H9 (cell line): Measurements from ENCODE around the gene OVOL2. TPM values are rescaled to one million over a fixed set of nuclear protein-coding genes. Genes with fewer than 3 reads are reported as not detected.

Experiments used
- DNase-seq: peaks from one replicate; pipeline ENCODE4 v3.0.0-alpha.2; 2017
- H2AFZ ChIP-seq: one replicate; pipeline ENCODE4 v1.6.1; 2013; ENCODE audit warnings: mild to moderate bottlenecking, low read length, control low read depth, moderate library complexity
- H2AK5ac ChIP-seq: 2 replicates; pipeline ENCODE4 v1.6.1; 2013; ENCODE audit warnings: low read length, control low read depth, mixed read lengths; ENCODE audit not compliant: insufficient read length
- H2BK120ac ChIP-seq: one replicate; pipeline ENCODE4 v1.6.1; 2013; ENCODE audit warnings: low read depth, mild to moderate bottlenecking, low read length, control low read depth, inconsistent platforms; ENCODE audit not compliant: poor library complexity, severe bottlenecking
- H2BK12ac ChIP-seq: 2 replicates; pipeline ENCODE4 v1.6.1; 2013; ENCODE audit warnings: low read length, control low read depth, mixed read lengths, low read depth; ENCODE audit not compliant: insufficient read length
- H2BK15ac ChIP-seq: 2 replicates; pipeline ENCODE4 v1.6.1; 2013; ENCODE audit warnings: low read depth, low read length, control low read depth
- H2BK20ac ChIP-seq: one replicate; pipeline ENCODE4 v1.6.1; 2013; ENCODE audit warnings: low read depth, mild to moderate bottlenecking, low read length, control low read depth, inconsistent platforms; ENCODE audit not compliant: poor library complexity, severe bottlenecking
- H2BK5ac ChIP-seq: 2 replicates; pipeline ENCODE4 v1.6.1; 2013; ENCODE audit warnings: low read length, control low read depth, mixed read lengths; ENCODE audit not compliant: insufficient read length
- H3K14ac ChIP-seq: 2 replicates; pipeline ENCODE4 v1.6.1; 2013; ENCODE audit warnings: low read length, control low read depth; ENCODE audit not compliant: insufficient read depth
- H3K18ac ChIP-seq: 2 replicates; pipeline ENCODE4 v1.6.1; 2013; ENCODE audit warnings: low read depth, mild to moderate bottlenecking, mixed read lengths, low read length, control low read depth; ENCODE audit not compliant: insufficient read length
- H3K23ac ChIP-seq: 2 replicates; pipeline ENCODE4 v1.6.1; 2013; ENCODE audit warnings: low read length, control low read depth, mixed read lengths, low read depth; ENCODE audit not compliant: insufficient read length
- H3K23me2 ChIP-seq: 2 replicates; pipeline ENCODE4 v1.6.1; 2013; ENCODE audit warnings: low read depth, mild to moderate bottlenecking, mixed read lengths, low read length, control low read depth; ENCODE audit not compliant: insufficient read length, poor library complexity, severe bottlenecking
- H3K27ac ChIP-seq: 2 replicates; pipeline ENCODE4 v1.5.1; 2013; ENCODE audit warnings: low read length, control low read depth, mixed read lengths, low read depth; ENCODE audit not compliant: insufficient read length
- H3K27me3 ChIP-seq: 2 replicates; pipeline ENCODE4 v1.6.1; 2013; ENCODE audit warnings: low read length, control low read depth, inconsistent platforms; ENCODE audit not compliant: insufficient read depth
- H3K4ac ChIP-seq: 2 replicates; pipeline ENCODE4 v1.6.1; 2013; ENCODE audit warnings: low read depth, mild to moderate bottlenecking, control low read depth, inconsistent platforms, low read length, moderate library complexity
- H3K4me1 ChIP-seq: 2 replicates; pipeline ENCODE4 v1.6.1; 2013; ENCODE audit warnings: low read length, control low read depth, inconsistent platforms; ENCODE audit not compliant: insufficient read depth
- H3K4me2 ChIP-seq: 2 replicates; pipeline ENCODE4 v1.6.1; 2013; ENCODE audit warnings: low read length, control low read depth, mixed read lengths; ENCODE audit not compliant: insufficient read length, insufficient read depth
- H3K56ac ChIP-seq: 2 replicates; pipeline ENCODE4 v1.6.1; 2013; ENCODE audit warnings: low read depth, mild to moderate bottlenecking, mixed read lengths, low read length, control low read depth; ENCODE audit not compliant: insufficient read length
- H3K79me1 ChIP-seq: 2 replicates; pipeline ENCODE4 v1.6.1; 2013; ENCODE audit warnings: low read depth, mild to moderate bottlenecking, moderate library complexity, low read length, control low read depth, inconsistent platforms; ENCODE audit not compliant: insufficient read depth, poor library complexity, severe bottlenecking
- H3K79me2 ChIP-seq: 2 replicates; pipeline ENCODE4 v1.6.1; 2013; ENCODE audit warnings: low read length, control low read depth, inconsistent platforms; ENCODE audit not compliant: insufficient read depth
- H3K9ac ChIP-seq: 2 replicates; pipeline ENCODE4 v1.6.1; 2013; ENCODE audit warnings: low read length, control low read depth, mixed read lengths; ENCODE audit not compliant: insufficient read length; ENCODE audit errors: extremely low read depth
- H3K9me3 ChIP-seq: one replicate; pipeline ENCODE4 v1.6.1; 2013; ENCODE audit warnings: low read depth, low read length, inconsistent platforms; ENCODE audit not compliant: control insufficient read depth
- H3T11ph ChIP-seq: one replicate; pipeline ENCODE4 v1.6.1; 2013; ENCODE audit warnings: mild to moderate bottlenecking, low read length, control low read depth, inconsistent platforms
- H4K20me1 ChIP-seq: one replicate; pipeline ENCODE4 v1.6.1; 2013; ENCODE audit not compliant: control insufficient read depth, insufficient read length, insufficient read depth
- H4K5ac ChIP-seq: 2 replicates; pipeline ENCODE4 v1.6.1; 2013; ENCODE audit warnings: low read depth, mild to moderate bottlenecking, mixed read lengths, low read length, control low read depth; ENCODE audit not compliant: insufficient read length
- H4K8ac ChIP-seq: replicated peaks from 2 replicates; pipeline ENCODE4 v1.6.1; 2013; ENCODE audit warnings: low read length, control low read depth, mixed read lengths, low read depth; ENCODE audit not compliant: insufficient read length
- H4K91ac ChIP-seq: 2 replicates; pipeline ENCODE4 v1.6.1; 2013; ENCODE audit warnings: low read depth, mild to moderate bottlenecking, moderate library complexity, mixed read lengths, low read length, control low read depth; ENCODE audit not compliant: insufficient read length
- H3K27ac Mint-ChIP-seq, 3 experiments: 2 replicates in 2 of 3; 3 replicates in 1 of 3; pipeline ENCODE4 v1.8.0; 2020 to 2021; ENCODE audit warnings: mixed read lengths in 3 of 3, mild to moderate bottlenecking in 1 of 3, moderate library complexity in 1 of 3
- H3K27me3 Mint-ChIP-seq: 2 replicates; pipeline ENCODE4 v1.8.0; 2021; ENCODE audit warnings: low read depth, mild to moderate bottlenecking, moderate library complexity, mixed read lengths
- H3K36me3 Mint-ChIP-seq, 3 experiments: 2 replicates in 2 of 3; 3 replicates in 1 of 3; pipeline ENCODE4 v1.8.0; 2020 to 2021; ENCODE audit warnings: low read depth in 3 of 3, mixed read lengths in 3 of 3; ENCODE audit not compliant: insufficient read depth in 1 of 3
- H3K4me1 Mint-ChIP-seq, 2 experiments: 2 replicates each; pipeline ENCODE4 v1.8.0; 2020; ENCODE audit warnings: mixed read lengths in 2 of 2
- H3K4me3 Mint-ChIP-seq, 2 experiments: 2 replicates in 1 of 2; 3 replicates in 1 of 2; pipeline ENCODE4 v1.8.0; 2020 to 2021; ENCODE audit warnings: mild to moderate bottlenecking in 2 of 2, mixed read lengths in 2 of 2, moderate library complexity in 1 of 2
- H3K9me3 Mint-ChIP-seq, 2 experiments: 2 replicates in 1 of 2; 3 replicates in 1 of 2; pipeline ENCODE4 v1.8.0; 2020; ENCODE audit warnings: mild to moderate bottlenecking in 2 of 2, mixed read lengths in 2 of 2, moderate library complexity in 1 of 2
- WGBS: extraction: QIAGEN DNeasy Blood & Tissue Kit; methylation state at CpG from one replicate; pipeline ENCODE4 v1.1.7; 2013; ENCODE audit warnings: missing lambda C conversion rate, low lambda C conversion rate, mixed read lengths; ENCODE audit not compliant: insufficient read length; ENCODE audit errors: extremely low coverage; 5-methylcytosine and 5-hydroxymethylcytosine counted together
- total RNA-seq: library from RNA; stranded (reverse); gene quantifications from 2 replicates; pipeline ENCODE4 v1.2.1, GENCODE V29; 2021
- TF ChIP-seq, protein P1 (sequence below): fragments of 200-600 bp; sonication (generic); conservative IDR thresholded peaks from 3 replicates; pipeline ENCODE4 v1.8.0; 2021; ENCODE audit warnings: antibody characterized with exemption, mild to moderate bottlenecking

OVOL2 gene
- total RNA-seq, 1 experiment from 2014 or later: 5.8 TPM

DNA sequence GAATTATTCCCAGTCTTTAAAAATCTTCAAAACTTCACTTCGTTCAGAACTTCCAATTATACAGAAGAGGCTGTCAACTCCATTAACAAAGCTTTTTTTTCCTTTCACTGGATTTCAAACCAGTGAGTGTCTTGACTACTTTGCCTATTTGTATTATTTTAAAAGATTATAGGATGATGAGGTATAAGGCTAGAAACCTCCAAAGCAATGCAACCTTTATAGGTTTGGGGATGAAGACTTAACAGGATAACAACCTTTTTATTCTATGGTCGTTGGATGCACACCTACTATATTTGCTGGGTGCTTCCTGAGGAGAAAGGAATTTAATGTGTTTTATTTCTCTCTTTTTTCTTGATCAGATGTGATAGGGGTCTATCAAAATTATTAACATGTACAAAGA is 1.9 kb upstream of the OVOL2 start:
- H3K9ac ChIP-seq: no peak overlapping the region
- H3K27me3 Mint-ChIP-seq: peaks cover 32% of the 10 kb centered on the region
- TF ChIP-seq, protein P1, sequence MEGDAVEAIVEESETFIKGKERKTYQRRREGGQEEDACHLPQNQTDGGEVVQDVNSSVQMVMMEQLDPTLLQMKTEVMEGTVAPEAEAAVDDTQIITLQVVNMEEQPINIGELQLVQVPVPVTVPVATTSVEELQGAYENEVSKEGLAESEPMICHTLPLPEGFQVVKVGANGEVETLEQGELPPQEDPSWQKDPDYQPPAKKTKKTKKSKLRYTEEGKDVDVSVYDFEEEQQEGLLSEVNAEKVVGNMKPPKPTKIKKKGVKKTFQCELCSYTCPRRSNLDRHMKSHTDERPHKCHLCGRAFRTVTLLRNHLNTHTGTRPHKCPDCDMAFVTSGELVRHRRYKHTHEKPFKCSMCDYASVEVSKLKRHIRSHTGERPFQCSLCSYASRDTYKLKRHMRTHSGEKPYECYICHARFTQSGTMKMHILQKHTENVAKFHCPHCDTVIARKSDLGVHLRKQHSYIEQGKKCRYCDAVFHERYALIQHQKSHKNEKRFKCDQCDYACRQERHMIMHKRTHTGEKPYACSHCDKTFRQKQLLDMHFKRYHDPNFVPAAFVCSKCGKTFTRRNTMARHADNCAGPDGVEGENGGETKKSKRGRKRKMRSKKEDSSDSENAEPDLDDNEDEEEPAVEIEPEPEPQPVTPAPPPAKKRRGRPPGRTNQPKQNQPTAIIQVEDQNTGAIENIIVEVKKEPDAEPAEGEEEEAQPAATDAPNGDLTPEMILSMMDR: no peak
- no peaks in the 10 kb centered on the region for H3K9me3 Mint-ChIP-seq
- peak overlapping the region; percentile 60 to 90 for H3K4me3 Mint-ChIP-seq
- no peaks in the 10 kb centered on the region for H3K4me1 ChIP-seq
- no peaks in the 10 kb centered on the region for H3K9me3 ChIP-seq
- no peak overlapping the region for H3K27ac ChIP-seq
- H2BK12ac ChIP-seq: no peak overlapping the region
- H3K27me3 ChIP-seq: no peaks in the 10 kb centered on the region; the same call in 1 of the 2 replicates
- H2BK5ac ChIP-seq: no peak overlapping the region
- no peak overlapping the region for H3K4ac ChIP-seq
- no peak overlapping the region for H2AFZ ChIP-seq
- no peak for DNase-seq
- H3K79me1 ChIP-seq: no peaks in the 10 kb centered on the region
- H3K56ac ChIP-seq: no peak overlapping the region
- peaks cover 25 to 27% of the 10 kb centered on the region in 2 experiments for H3K4me1 Mint-ChIP-seq
- WGBS: no CpG with 5 or more reads among the region's 2 CpGs
- H4K20me1 ChIP-seq: no peaks in the 10 kb centered on the region
- no peak overlapping the region for H4K5ac ChIP-seq
- no peak overlapping the region for H3T11ph ChIP-seq
- no peak overlapping the region for H2BK20ac ChIP-seq
- no peak overlapping the region for H3K23ac ChIP-seq
- H2AK5ac ChIP-seq: no peak overlapping the region
- no peak overlapping the region for H2BK15ac ChIP-seq
- H3K14ac ChIP-seq: no peak overlapping the region
- H2BK120ac ChIP-seq: no peak overlapping the region
- no peaks in the 10 kb centered on the region for H3K79me2 ChIP-seq
- no peak overlapping the region for H3K27ac Mint-ChIP-seq
- no peak overlapping the region for H4K91ac ChIP-seq
- H3K23me2 ChIP-seq: peaks cover 24% of the 10 kb centered on the region
- H4K8ac ChIP-seq: no peak overlapping the region
- no peak overlapping the region for H3K18ac ChIP-seq
- H3K36me3 Mint-ChIP-seq: no peaks in the 10 kb centered on the region; a peak in 1 of 7 replicates
- peak overlapping the region; percentile 84 for H3K4me2 ChIP-seq
